HG02759 (cell line): ENCODE data around the gene F12.
"Not testable (repeated sequence)": the region's sequence is repeated elsewhere in the genome, so short reads cannot be mapped to it uniquely, and the experiment has no call there.

Experiments
- ATAC-seq: cut with Tn5 transposase; IDR thresholded peaks from one replicate; pipeline ENCODE4 v1.9.1; 2021; ENCODE audit warnings: mild to moderate bottlenecking, moderate library complexity; ENCODE audit not compliant: unreplicated experiment

The F12 gene

DNA sequence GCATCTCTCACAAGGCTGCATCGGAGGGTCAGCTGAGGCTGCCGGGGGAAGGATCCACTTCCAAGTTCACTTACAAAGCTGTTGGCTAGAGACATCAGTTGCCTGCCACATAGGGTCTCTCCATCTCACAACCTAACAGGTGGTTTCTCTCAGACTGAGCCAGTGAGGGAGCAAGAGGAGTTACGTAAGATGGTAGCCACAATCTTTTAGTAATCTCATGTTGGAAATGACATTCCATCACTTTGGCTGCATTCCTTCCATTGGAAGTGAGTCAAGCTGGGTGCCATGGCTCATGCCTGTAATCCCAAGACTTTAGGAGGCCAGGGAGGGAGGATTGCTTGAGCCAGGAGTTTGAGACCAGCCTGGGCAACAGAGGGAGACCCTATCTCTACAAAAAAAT lies 9.7 kb upstream of the F12 start:
- no peak for ATAC-seq

DNA sequence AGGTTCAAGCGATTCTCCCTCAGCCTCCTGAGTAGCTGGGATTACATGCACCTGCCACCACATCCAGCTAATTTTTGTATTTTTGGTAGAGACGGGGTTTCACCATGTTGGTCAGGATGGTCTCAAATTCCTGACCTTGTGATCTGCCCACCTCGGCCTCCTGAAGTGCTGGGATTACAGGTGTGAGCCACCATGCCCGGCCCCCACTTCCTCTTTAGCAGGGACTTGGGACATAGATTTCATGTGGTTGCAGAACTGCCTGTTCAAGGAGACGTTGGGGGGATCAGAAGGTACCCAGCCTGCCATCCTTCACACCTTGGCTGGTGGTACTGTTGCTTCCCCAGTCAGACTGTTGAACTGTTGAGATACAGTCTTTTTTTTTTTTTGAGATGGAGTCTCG lies 7.7 kb upstream of the F12 start:
- not testable (repeated sequence) for ATAC-seq

DNA sequence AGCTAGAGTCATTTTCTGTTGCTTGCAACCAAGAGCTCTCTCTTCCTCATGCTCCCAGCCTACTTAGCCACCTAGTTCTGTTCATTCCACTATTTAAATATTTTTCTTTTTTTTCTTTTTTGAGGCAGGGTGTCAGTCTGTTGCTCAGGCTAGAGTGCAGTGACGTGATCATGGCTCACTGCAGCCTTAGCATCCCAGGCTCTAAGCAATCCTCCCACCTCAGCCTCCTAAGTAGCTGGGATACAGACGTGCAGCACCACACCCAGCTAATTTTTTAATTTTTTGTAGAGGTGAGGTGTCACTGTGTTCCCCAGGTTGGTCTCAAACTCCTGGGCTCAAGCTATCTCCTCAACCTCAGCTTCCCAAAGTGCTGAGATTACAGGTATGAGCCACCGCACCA lies 5.1 kb upstream of the F12 start:
- ATAC-seq, result no peak

DNA sequence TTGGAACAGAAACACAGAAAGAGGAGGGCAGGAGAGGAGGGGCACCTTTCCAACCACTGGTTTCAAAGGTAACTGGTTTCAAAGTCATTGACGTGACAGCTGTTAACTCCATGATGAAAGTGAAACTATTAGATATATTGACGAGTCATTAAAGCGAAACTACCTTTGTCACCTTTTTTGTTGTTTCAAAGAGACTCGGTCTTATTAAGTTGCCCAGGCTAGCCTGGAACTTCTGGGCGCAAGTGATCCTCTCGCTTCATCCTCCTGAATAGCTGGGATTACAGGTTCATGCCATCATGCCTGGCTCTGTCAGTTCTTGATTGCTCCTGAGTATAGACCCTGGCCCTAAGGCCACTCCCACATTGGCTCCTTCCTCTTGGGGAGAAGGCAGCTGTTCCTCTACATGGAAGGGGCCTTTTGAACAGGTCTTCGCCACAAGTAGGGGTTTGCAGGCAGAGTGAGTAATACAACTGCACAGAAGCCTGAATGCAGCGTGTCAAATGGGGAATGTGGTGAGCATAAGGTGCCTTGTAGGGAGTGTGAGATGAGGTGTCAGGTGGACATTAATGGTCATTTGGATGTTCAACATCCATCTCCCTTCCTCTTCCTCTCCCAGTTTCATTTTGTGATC lies 3.4 kb upstream of the F12 start:
- peak; percentile 60 for ATAC-seq

DNA sequence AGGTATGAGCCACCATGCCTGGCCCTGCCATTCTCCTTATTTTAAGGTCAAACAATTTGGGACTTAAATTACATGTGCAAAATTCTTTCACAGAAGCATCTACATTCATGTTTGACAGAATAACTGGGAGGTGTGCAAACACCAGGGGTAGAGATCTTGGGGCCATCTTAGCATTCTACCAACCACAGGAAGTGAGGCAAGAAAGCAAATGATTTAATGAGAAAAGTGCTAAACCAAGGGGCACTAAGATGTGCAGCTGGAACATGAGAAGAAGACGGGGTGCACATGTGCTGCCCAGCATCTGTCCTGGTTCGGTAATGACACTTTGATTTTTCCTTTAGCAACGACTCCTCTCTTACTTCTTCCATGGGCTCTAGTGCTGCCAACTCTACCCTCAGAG lies 1.2 kb upstream of the F12 start:
- no peak for ATAC-seq

DNA sequence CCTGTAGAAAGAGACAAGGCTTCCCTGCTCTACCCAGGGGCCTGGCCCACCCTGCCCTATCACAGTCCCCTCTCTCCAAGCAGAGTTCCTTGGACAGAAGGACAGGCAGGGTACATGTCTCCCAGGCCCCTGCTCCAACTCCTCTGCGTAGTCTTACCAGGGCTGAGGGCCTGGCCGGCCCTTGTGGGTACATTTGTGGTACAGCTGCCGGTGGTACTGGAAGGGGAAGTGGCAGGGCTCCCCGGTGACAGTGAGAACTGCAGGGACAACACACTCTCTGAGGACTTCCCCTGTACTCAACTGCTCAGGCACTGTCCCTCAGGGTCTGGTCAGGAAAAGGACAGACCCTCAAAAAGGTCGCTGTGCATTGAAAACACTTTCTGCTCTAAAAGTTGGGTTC lies 3.6 kb downstream of the F12 start:
- no peak for ATAC-seq

DNA sequence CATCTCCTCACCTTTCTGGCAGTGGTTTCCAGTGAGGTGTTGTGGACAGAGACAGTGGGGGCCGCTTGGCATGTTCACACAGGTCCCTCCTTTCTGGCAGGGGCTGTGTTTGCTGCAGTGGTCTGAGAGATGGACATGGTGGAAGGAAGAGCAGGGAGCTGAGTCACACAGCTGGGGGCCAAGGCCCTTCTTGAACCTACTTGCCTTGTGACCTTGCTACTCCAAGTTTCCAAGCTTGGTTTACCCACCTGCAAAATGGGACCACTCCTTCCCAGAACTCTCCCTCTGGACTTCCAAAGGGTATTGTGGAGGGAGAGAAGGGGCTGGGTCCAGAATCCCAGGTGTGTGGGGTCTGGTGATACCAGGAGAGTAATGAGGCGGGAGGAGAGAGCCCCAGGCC lies 4.1 kb downstream of the F12 start:
- no peak for ATAC-seq

GRCh38 chr5:177404641-177405179 lies 4.7 kb downstream of the F12 start:
- no peak for ATAC-seq

- ATAC-seq, result peak; percentile 84
Observed at GRCh38 chr5:177403792-177404640, 5.3 kb downstream of the F12 start.

DNA sequence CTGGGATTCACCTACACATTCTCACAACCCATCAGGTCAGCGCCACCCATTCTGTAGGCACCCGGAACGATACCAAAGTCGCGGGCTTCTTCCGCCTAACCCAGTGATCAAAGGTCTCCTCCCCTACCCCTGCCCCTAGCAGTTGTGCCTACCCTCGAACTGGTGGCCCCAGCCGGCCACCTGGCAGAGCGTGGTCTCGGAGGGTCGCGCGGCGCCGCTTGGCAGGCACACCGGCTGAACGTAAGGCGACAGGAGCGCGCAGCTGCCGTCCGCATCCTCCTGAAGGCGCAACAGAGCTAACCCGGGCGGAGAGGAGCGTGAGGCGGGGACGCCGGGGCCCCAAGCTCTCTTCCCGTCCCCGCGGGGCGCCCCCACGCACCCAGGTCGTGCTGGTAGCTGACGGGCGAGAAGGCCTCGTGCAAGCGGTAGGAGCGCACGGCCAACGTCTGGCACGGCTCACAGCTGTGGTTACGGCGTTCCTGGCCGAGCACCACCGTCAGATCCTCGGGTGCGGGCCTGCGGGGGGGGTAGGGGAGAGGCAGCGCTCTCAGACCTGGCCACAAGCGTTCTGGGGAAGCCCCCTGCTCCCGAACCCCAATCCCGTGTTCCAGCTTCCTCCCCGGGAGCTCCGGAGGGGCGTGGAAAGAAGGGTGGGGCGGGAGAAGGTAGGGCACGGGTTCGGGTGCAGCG lies 6.1 kb downstream of the F12 start:
- peak; percentile 15 for ATAC-seq

- ATAC-seq, result no peak
Observed at GRCh38 chr5:177402271-177403043, 6.9 kb downstream of the F12 start.

DNA sequence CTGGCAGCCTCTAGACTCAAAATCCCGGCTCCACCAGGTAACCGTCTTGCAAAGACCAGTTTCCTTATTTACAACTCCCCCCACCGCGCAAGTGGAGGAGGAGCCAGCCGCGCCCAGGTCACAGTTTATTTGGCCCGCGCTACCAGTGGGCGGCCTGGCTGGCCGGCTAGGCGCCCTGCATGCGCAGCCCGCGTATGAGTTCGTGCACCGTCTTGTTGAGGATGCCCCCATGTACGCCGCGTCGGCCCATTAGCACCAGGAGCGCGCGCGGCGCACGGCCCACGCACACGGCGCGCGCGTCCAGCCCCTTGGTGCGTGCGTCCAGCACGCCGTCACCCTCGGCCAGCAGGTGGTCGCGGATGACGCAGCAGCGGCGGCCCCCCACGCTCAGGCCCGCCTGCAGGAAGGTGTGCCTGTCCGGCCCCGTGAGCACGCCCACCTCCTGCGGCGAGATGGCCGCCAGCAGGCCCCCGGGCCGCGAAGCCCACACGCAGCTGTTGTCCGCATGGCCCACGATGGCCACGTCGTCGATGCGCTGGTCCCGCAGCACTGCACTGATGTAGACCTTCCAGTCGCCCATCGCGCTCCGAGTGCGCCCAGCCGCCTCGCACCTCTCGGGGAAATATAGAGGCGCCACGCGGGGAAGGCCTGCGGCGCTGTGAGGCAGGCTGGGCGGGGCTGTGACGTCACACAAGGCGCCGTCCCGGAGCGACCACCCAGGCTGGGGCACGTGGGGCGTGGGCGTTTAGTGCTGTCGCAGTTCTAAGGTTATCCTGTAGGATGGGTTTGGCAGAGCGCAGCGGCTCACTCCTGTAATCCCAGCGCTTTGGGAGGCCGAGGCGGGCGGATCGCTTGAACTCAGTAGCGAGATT lies 9.1 kb downstream of the F12 start, which contains the start of gene PFN3:
Gene PFN3, minus strand, starts transcription at position 665 of the 872 bp plus-strand sequence. Its CDS starts 85 bp downstream, at position 580.
- ATAC-seq, result no peak

GRCh38 chr5:177397875-177398390 lies 11.4 kb downstream of the F12 start:
- no peak for ATAC-seq

GRCh38 chr5:177396807-177397206 lies 12.6 kb downstream of the F12 start:
- ATAC-seq, result no peak

- no peak for ATAC-seq
Observed at GRCh38 chr5:177396078-177396477, 13.3 kb downstream of the F12 start.

GRCh38 chr5:177393990-177394389 lies 15.4 kb downstream of the F12 start:
- no peak for ATAC-seq

GRCh38 chr5:177393206-177393765 lies 16.1 kb downstream of the F12 start:
- no peak for ATAC-seq

DNA sequence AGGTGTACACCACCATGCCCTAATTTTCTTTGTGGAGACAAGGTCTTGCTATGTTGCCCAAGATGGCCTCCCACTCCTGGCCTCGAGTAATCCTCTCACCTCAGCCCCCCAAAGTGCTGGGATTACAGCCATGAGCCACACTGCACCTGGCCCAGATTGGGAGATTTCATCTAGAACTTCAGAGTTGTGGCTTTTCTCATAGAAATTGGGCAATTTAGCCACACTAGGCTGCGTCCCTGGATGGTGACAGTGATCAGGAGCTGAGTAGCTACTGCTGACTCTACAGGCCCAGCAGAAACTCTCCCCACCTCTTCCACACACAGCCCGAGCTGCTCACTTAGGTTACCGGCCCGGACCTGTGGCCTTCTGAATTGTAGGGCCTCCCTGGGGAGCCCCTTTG lies 16.6 kb downstream of the F12 start:
- no peak for ATAC-seq
